Left renal pelvis (tissue), 4 donors: Measurements from ENCODE around the gene ABHD12. TPM values are rescaled to one million over a fixed set of nuclear protein-coding genes. Genes with fewer than 3 reads are reported as not detected.
"Not testable (repeated sequence)": the region's sequence is repeated elsewhere in the genome, so short reads cannot be mapped to it uniquely, and the experiment has no call there.

ENCODE experiments used
- DNase-seq, 4 donors: peaks; one replicate each; pipeline ENCODE4 v3.0.0-alpha.2; 2013; ENCODE audit warnings: low read depth in 4 of 4, low spot score in 3 of 4
- polyA plus RNA-seq, 4 donors: library from polyadenylated mRNA; unstranded; fragments of 120-200 nt; gene quantifications; one replicate each; pipeline ENCODE4 v1.2.1, GENCODE V29; 2013; ENCODE audit not compliant: insufficient read length in 4 of 4

The ABHD12 gene
- 10 to 100 TPM; 38.7 to 62.1 (median 56.5) TPM for polyA plus RNA-seq

GRCh38 chr20:25390538-25391528, at the start of gene ABHD12:
Gene ABHD12, minus strand, starts transcription at chr20:25390835. Its CDS starts 132 bp downstream, at chr20:25390703.
- DNase-seq, result peak; percentile 84 to 91 (median 86)

- no peak for DNase-seq
These were observed 48.7 kb upstream of the ABHD12 start for GRCh38 chr20:25439328-25439727.

- peak in 1 of 4 donors; percentile 8 for DNase-seq
These were observed 46.5 kb upstream of the ABHD12 start for GRCh38 chr20:25437153-25437581.

DNA sequence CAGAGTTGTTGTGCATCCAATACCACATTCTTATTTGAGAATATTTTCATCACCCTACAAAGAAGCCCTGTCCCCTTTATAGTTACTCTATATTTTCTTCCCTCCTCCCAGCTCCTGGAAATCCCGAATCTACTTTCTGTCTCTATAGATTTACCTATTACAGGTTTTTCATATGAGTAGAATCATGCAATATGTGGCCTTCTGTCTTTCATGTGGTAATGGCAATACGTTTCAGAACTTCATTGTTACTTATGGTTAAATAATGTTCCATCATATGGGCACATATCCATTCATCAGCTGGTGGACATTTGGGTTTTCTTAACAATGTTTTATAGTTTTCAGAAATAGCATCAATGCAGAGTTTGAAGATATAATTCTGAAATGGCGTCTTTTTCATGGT, 33.9 kb upstream of the ABHD12 start:
- no peak for DNase-seq

GRCh38 chr20:25422032-25422431, 31.4 kb upstream of the ABHD12 start:
- no peak for DNase-seq

DNA sequence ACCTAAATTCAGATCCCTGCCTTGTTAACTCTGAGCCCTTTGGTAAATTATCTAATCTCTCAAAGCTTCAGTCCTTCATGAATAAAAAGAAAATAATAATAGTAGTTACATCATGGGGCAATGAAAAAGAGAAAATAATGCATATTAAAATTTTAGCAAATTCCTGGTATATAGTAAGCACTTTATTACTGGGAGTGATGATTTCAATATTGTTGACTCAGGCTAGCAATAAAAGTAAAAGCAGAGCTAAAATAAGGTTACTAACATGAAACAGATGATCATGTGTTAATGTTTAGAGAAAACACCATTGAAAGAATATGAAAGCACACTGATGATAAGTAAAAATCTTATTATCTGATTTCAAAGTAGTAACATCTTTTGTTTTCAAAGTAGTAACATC, 30.5 kb upstream of the ABHD12 start:
- no peak for DNase-seq

DNA sequence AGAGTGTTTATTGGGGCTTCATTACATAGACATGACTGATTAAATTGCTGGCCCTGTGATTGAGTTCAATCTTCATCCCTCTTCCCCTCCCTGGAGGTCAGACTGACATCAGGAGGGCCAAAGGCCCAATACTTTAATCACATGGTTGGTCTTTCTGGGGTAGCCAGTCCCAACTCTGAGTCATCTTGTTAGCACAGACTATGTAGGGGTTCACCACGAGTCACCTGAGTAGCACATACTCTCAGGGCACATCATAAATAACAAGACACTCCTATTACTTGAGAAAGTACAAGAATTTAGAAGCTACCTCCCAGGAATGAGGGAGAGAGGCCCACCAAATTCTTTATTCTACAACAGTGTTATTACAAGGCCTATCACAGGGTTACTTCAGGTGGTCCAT, 28.1 kb upstream of the ABHD12 start:
- no peak for DNase-seq

DNA sequence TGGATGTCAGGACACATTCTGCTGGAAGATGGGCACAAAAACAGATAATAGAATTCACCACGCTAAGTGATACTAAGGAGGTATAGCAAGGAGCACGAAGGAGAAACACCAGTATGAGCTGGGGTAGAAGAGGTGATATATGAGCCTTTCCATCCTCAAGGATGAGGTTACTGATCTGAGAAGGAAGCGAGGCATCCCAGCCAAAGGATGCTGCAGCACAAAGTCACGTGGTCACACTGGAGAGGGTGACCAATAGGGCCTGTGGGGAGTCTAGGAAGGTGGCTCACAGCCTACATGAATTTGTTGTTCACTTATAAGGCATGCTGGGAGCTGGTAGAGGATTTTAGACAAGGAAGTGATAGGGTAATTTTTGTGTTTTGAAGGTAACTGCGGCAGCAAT, 18.3 kb upstream of the ABHD12 start:
- DNase-seq, result no peak

DNA sequence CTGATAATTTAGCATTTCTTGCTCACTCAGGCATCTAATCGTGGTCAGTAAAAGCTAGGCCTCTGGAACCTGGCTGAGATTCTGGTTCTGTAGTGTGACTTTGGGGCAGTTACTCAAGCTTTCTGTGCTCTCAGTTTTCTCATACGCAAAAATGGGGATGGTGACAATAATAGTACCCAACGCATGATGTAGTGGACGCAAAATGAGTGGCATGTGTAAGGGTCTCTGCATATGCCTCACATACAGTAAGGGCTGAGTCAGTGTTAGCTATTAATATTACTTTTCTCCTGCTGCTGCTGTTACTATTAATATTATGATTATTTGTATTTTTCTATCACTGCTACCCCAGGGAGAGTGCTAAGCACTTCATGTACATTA, 17.5 kb upstream of the ABHD12 start:
- DNase-seq, result no peak

- DNase-seq, result peak; percentile 81 to 88 (median 87)
These were observed 16.9 kb upstream of the ABHD12 start, which contains the start of gene GINS1 for GRCh38 chr20:25407311-25408169. Gene GINS1, plus strand, starts transcription at chr20:25407673. Its CDS starts 148 bp downstream, at chr20:25407821.

GRCh38 chr20:25402583-25402982, 11.9 kb upstream of the ABHD12 start:
- no peak for DNase-seq

DNA sequence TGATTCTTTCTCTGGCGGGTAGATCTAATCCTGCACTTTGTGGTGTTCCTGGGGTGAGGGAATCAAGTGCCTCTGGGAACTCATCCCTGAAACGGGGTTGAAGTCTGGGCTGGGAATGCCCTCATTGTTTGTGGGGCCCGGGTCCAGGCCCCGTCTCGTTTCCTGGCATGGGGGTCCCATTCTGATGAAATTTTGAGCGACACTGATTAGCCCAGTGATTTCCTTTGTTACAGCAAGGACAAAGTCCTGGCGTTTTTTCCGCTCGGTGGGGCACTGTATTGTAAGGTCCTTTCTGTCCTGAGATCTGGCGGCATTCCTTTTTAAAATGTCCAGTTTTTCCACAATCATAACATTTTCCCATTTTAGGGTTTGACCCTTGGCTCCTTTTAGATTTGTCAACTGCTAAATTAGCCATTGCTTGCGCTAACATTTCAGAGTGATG, 9.7 kb upstream of the ABHD12 start:
- not testable (repeated sequence) for DNase-seq

DNA sequence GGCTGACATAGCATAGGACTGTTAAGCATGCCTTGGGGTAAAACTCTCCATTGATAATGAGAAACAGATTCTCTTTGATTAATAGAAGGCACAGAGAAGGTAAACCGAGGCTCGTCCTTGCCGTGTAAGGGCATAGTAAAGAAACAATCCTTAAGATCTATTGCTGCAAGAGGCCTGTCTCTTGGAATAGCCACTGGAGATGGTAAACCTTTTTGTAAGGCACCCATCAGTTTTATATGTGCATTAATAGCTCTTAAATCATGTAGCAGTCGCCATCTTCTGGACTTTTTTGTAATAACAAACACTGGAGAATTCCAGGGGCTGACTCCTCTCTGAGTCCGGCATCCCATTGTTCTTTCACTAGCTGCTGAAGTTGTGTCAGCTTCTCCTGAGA, 8.4 kb upstream of the ABHD12 start:
- DNase-seq, result peak in 3 of 4 donors; percentile 31 to 60 (median 47)

GRCh38 chr20:25398376-25399036, 7.9 kb upstream of the ABHD12 start:
- DNase-seq, result no peak

GRCh38 chr20:25397821-25398220, 7.2 kb upstream of the ABHD12 start:
- DNase-seq, result no peak

DNA sequence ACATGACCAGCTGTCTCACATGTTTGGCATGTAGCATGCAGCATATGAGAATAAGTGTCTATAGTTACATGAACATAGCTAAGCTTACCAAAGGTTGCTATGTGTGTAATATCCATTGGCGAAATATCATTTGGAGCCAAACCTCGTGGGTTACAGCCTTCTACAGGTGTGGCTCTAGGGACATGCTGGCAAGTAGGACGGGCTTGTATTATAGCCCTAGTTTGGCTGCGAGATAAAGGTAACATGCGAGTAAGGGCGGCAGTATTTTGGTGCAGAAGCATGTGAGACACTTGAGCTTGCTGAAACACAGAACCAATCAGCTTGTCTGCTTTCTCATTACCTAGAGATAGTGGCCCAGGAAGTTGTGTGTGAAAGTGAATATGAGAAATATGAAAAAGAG, 6.5 kb upstream of the ABHD12 start:
- no peak for DNase-seq

- no peak for DNase-seq
These were observed 4.4 kb upstream of the ABHD12 start for GRCh38 chr20:25394996-25395395.

DNA sequence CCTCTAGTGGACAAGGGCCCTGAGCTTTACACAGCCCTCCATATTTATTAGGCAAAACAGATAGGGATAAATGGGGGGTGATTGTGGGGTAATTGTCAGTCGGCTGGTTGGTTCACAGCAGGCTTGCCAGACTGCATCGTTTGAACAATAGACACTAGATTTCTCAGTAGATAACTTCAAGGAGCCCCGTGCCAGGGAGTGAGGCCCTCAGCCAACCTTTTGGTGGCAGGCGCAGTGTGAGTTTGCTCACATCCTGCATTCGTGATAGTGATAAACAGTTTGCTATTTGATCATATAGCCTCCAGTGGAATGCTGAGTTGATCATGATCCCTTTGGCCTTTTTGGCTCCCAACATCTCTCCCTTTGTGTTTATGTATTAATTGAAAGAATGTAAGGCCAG, 3.6 kb upstream of the ABHD12 start:
- DNase-seq, result no peak

GRCh38 chr20:25389858-25390537, 637 bp downstream of the ABHD12 start:
- peak in 2 of 4 donors; percentile 30 to 35 for DNase-seq

- DNase-seq, result no peak
These were observed 1.2 kb downstream of the ABHD12 start for GRCh38 chr20:25389401-25389857.
